CD14-positive monocyte (primary cell): ENCODE data around the gene CCDC110. TPM values are rescaled to one million over a fixed set of nuclear protein-coding genes. Genes with fewer than 3 reads are reported as not detected.
A peak's percentile ranks its signal among the peaks of the same experiment; 100 is the strongest.

Experiments used
- DNase-seq, 3 donors: peaks; one replicate each; pipeline ENCODE4 v3.0.0-alpha.2; 2011 to 2022
- H2AFZ ChIP-seq: 2 replicates; pipeline ENCODE4 v1.6.0; 2012; ENCODE audit warnings: mild to moderate bottlenecking, low read depth, low read length, inconsistent platforms; ENCODE audit not compliant: insufficient read depth, poor library complexity, severe bottlenecking
- H3K27ac ChIP-seq, 2 donors: 1 replicate in 1 of 2; 2 replicates in 1 of 2; pipeline ENCODE4 v1.5.1; 2012 to 2013; ENCODE audit warnings: low read length in 2 of 2, control low read depth in 1 of 2, inconsistent platforms in 1 of 2, low read depth in 1 of 2, mild to moderate bottlenecking in 1 of 2
- H3K27me3 ChIP-seq, 2 donors: one replicate each; pipeline versions ENCODE4 v1.6.0 to v1.6.1; 2011 to 2013; ENCODE audit warnings: low read length in 2 of 2; ENCODE audit not compliant: control insufficient read depth in 2 of 2, insufficient read depth in 2 of 2
- H3K36me3 ChIP-seq, 2 donors: replicated peaks in 1 of 2; 1 replicate in 1 of 2; 2 replicates in 1 of 2; pipeline versions ENCODE4 v1.5.1 to v1.6.1; 2012 to 2013; ENCODE audit warnings: low read length in 2 of 2, control low read depth in 1 of 2, inconsistent platforms in 1 of 2, mild to moderate bottlenecking in 1 of 2; ENCODE audit not compliant: insufficient read depth in 2 of 2, control insufficient read depth in 1 of 2
- H3K4me1 ChIP-seq, 2 donors: 1 replicate in 1 of 2; 2 replicates in 1 of 2; pipeline versions ENCODE4 v1.5.1 to v1.6.1; 2012 to 2013; ENCODE audit warnings: low read length in 2 of 2, control low read depth in 1 of 2, inconsistent platforms in 1 of 2, mild to moderate bottlenecking in 1 of 2, moderate library complexity in 1 of 2; ENCODE audit not compliant: insufficient read depth in 2 of 2, control insufficient read depth in 1 of 2
- H3K4me2 ChIP-seq: replicated peaks from 2 replicates; pipeline ENCODE3; 2012; ENCODE audit warnings: low read length, moderate library complexity, mild to moderate bottlenecking; ENCODE audit not compliant: poor library complexity, severe bottlenecking; ENCODE audit errors: extremely low read depth
- H3K4me3 ChIP-seq, 3 experiments: fragments of 200-600 bp in 1 of 3; sonication (generic) in 1 of 3; replicated peaks in 1 of 3; 1 replicate in 2 of 3; 2 replicates in 1 of 3; pipeline ENCODE4 v1.5.1; 2011 to 2013; ENCODE audit warnings: low read length in 3 of 3, mild to moderate bottlenecking in 3 of 3, control low read depth in 2 of 3, low read depth in 2 of 3, inconsistent platforms in 1 of 3, moderate library complexity in 1 of 3
- H3K79me2 ChIP-seq: 2 replicates; pipeline ENCODE4 v1.6.0; 2012; ENCODE audit warnings: mild to moderate bottlenecking, control low read depth, inconsistent platforms, low read length, moderate library complexity; ENCODE audit not compliant: insufficient read depth
- H3K9ac ChIP-seq: 2 replicates; pipeline ENCODE4 v1.6.0; 2017; ENCODE audit warnings: low read length, mild to moderate bottlenecking; ENCODE audit not compliant: insufficient read depth, poor library complexity, severe bottlenecking
- H3K9me3 ChIP-seq, 2 donors: replicated peaks in 1 of 2; 1 replicate in 1 of 2; 2 replicates in 1 of 2; pipeline versions ENCODE4 v1.5.1 to v1.6.1; 2012 to 2013; ENCODE audit warnings: low read length in 2 of 2, control low read depth in 1 of 2; ENCODE audit not compliant: control insufficient read depth in 1 of 2, insufficient read depth in 1 of 2
- H4K20me1 ChIP-seq: 2 replicates; pipeline ENCODE4 v1.6.0; 2012; ENCODE audit warnings: mild to moderate bottlenecking, low read length, control low read depth, moderate library complexity; ENCODE audit not compliant: insufficient read depth
- H3K27ac Mint-ChIP-seq, 7 donors: one replicate each; pipeline ENCODE4 v1.8.0; 2020; ENCODE audit warnings: mild to moderate bottlenecking in 7 of 7, mixed read lengths in 7 of 7, moderate library complexity in 6 of 7, inconsistent platforms in 2 of 7
- H3K27me3 Mint-ChIP-seq, 3 donors: one replicate each; pipeline ENCODE4 v1.8.0; 2021 to 2022; ENCODE audit warnings: low read depth in 3 of 3, mild to moderate bottlenecking in 3 of 3, mixed read lengths in 3 of 3, moderate library complexity in 3 of 3, inconsistent platforms in 1 of 3
- H3K36me3 Mint-ChIP-seq, 2 donors: one replicate each; pipeline ENCODE4 v1.8.0; 2020; ENCODE audit warnings: mixed read lengths in 2 of 2, inconsistent platforms in 1 of 2, mild to moderate bottlenecking in 1 of 2
- H3K4me1 Mint-ChIP-seq: one replicate; pipeline ENCODE4 v1.8.0; 2020; ENCODE audit warnings: mild to moderate bottlenecking, mixed read lengths
- H3K4me3 Mint-ChIP-seq, 2 donors: one replicate each; pipeline ENCODE4 v1.8.0; 2020; ENCODE audit warnings: mild to moderate bottlenecking in 2 of 2, mixed read lengths in 2 of 2, moderate library complexity in 1 of 2
- H3K9me3 Mint-ChIP-seq, 7 donors: one replicate each; pipeline ENCODE4 v1.8.0; 2020 to 2022; ENCODE audit warnings: mixed read lengths in 7 of 7, mild to moderate bottlenecking in 6 of 7, moderate library complexity in 6 of 7, inconsistent platforms in 2 of 7
- CTCF ChIP-seq: fragments of 200-600 bp; IDR thresholded peaks from one replicate; pipeline ENCODE4 v1.8.0; 2022; ENCODE audit warnings: antibody characterized with exemption, mild to moderate bottlenecking
- WGBS: methylation state at CpG from one replicate; pipeline ENCODE4 v1.1.5; 2013; ENCODE audit warnings: missing lambda C conversion rate; ENCODE audit not compliant: insufficient coverage; 5-methylcytosine and 5-hydroxymethylcytosine counted together
- intact Hi-C, 2 donors: fragments of 100-400 bp; cut with micrococcal nuclease; formaldehyde crosslinking; loops; one replicate each; pipeline versions ENCODE4 v1.15.0 to v1.15.1; 2023
- polyA plus RNA-seq, 3 donors: library from polyadenylated mRNA; depleted of rRNA in 1 of 3; unstranded in 2 of 3; stranded (reverse) in 1 of 3; fragments of 300-500 nt in 2 of 3; fragments of >200 nt in 1 of 3; fragmentation: Illumina TruSeq in 2 of 3; gene quantifications; 1 replicate in 2 of 3; 2 replicates in 1 of 3; pipeline ENCODE4 v1.2.3, GENCODE V29; 2012 to 2021

CCDC110 gene
- polyA plus RNA-seq, 3 donors: not detected

- H3K4me3 ChIP-seq: no peak overlapping the region
- DNase-seq: no peak
- no peak overlapping the region for H3K27ac ChIP-seq
- peaks cover 11 to 13% of the 10 kb centered on the region in 2 donors for H3K4me1 ChIP-seq
- no peak for TF ChIP-seq CTCF
- H4K20me1 ChIP-seq: no peaks in the 10 kb centered on the region
- Mint-ChIP-seq H3K4me1 (peaks cover 13% of the 10 kb centered on the region), H3K36me3 (no peaks in the 10 kb centered on the region), H3K4me3 (peak overlapping the region in 1 of 2 donors; percentile 9), H3K27ac (no peak overlapping the region), H3K9me3 (peaks cover 0 to 17% (median 9%) of the 10 kb centered on the region in 7 donors), H3K27me3 (peaks cover 51 to 76% (median 64%) of the 10 kb centered on the region in 3 donors)
- no peak overlapping the region for H3K9ac ChIP-seq
- peaks cover 0 to 7% of the 10 kb centered on the region in 2 donors for H3K9me3 ChIP-seq
- H3K36me3 ChIP-seq: no peaks in the 10 kb centered on the region
- H3K4me2 ChIP-seq: no peak overlapping the region
- no CpG with 5 or more reads among the region's 4 CpGs for WGBS
- no peak overlapping the region for H2AFZ ChIP-seq
- intact Hi-C loops: no loop called here
- H3K27me3 ChIP-seq: peaks cover 89 to 94% of the 10 kb centered on the region in 2 donors
- no peaks in the 10 kb centered on the region for H3K79me2 ChIP-seq
These were observed 43.7 kb upstream of the CCDC110 start for GRCh38 chr4:185515248-185515647.

DNA sequence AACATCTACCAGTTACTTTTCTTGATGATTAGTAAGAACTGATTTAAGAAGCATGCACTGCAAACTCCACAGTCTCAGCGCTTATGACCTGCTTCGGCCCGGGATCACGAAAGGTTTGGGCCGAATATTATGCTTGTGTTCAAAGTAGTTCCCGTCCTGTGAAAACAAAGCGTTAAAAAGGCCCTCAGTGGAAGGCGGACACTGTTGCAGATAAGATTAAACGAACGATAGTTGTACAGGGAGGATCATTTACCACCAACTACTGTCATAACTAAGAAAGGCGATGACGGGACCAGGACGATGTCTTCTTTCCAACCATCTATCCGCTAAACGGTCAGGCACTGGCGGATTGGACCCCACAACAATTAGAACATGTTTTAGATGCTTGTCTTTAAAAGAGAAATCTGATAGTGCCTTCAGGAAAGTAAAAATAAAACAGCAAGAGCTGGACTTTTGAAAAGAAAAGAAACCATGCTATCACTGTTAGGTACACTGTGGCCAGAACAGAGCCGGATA is 42.7 kb upstream of the CCDC110 start:
- no peak for TF ChIP-seq CTCF
- peaks cover 11 to 13% of the 10 kb centered on the region in 2 donors for H3K4me1 ChIP-seq
- peaks cover 93 to 96% of the 10 kb centered on the region in 2 donors for H3K27me3 ChIP-seq
- 100% methylated on average over 6 of the region's 17 CpGs for WGBS
- no peaks in the 10 kb centered on the region for H3K36me3 Mint-ChIP-seq
- no peak overlapping the region for H3K27ac ChIP-seq
- peaks cover 0 to 7% of the 10 kb centered on the region in 2 donors for H3K9me3 ChIP-seq
- DNase-seq: no peak
- H4K20me1 ChIP-seq: no peaks in the 10 kb centered on the region
- intact Hi-C loops: no loop called here
- H3K9ac ChIP-seq: no peak overlapping the region
- peak overlapping the region in 1 of 2 donors; percentile 80 for H3K4me3 Mint-ChIP-seq
- no peaks in the 10 kb centered on the region for H3K79me2 ChIP-seq
- peaks cover 0 to 17% (median 9%) of the 10 kb centered on the region in 7 donors for H3K9me3 Mint-ChIP-seq
- H3K4me1 Mint-ChIP-seq: peaks cover 13% of the 10 kb centered on the region
- H3K27ac Mint-ChIP-seq: no peak overlapping the region
- H2AFZ ChIP-seq: no peak overlapping the region
- H3K4me3 ChIP-seq: no peak overlapping the region
- no peaks in the 10 kb centered on the region for H3K36me3 ChIP-seq
- peaks cover 59 to 78% (median 66%) of the 10 kb centered on the region in 3 donors for H3K27me3 Mint-ChIP-seq
- H3K4me2 ChIP-seq: no peak overlapping the region
